HepG2 (cell line): ENCODE data around the gene CHL1. TPM values are rescaled to one million over a fixed set of nuclear protein-coding genes. Genes with fewer than 3 reads are reported as not detected.

ENCODE experiments used
- ATAC-seq: fragments of 200-7000 bp; cut with Tn5 transposase; 3 replicates; pipeline ENCODE4 v1.9.1; 2020; ENCODE audit warnings: mild to moderate bottlenecking, moderate library complexity
- BruUV-seq: library from RNA; stranded (reverse); fragments of 400-500 nt; replicated peaks from 2 replicates; lab custom pipeline; 2021; lab: Mats Ljungman, UMichigan
- CTCF ChIA-PET: fragments of 300-600 bp; formaldehyde crosslinking; extraction: SDS; loops from one replicate; lab custom pipeline; 2021; ENCODE audit warnings: low total read pairs, inconsistent platforms, low intra/inter-chr PET ratio; lab: Yijun Ruan, JAX
- POLR2A ChIA-PET: fragments of 350-600 bp; sonication (Branson Sonifier 250); formaldehyde crosslinking; loops from one replicate; lab custom pipeline; 2020; ENCODE audit warnings: antibody characterized with exemption, inconsistent platforms; lab: Yijun Ruan, JAX
- DNase-seq: peaks from one replicate; pipeline ENCODE4 v3.0.0-alpha.2; 2015; ENCODE audit warnings: low spot score
- FAIRE-seq: peaks from 3 replicates; lab custom pipeline; 2011; peaks lifted over from hg19 to GRCh38; lab: Jason Lieb, UNC
- H2AFZ ChIP-seq: one replicate; pipeline ENCODE4 v1.6.1; 2011; ENCODE audit warnings: low read length, inconsistent platforms
- H3K27ac ChIP-seq: fragments of 300-600 bp; 3 replicates; pipeline ENCODE4 v1.8.0; 2011; ENCODE audit warnings: mixed run types, mild to moderate bottlenecking, mixed read lengths, low read length, inconsistent platforms; ENCODE audit not compliant: insufficient read depth; ENCODE audit errors: extremely low read length
- H3K27me3 ChIP-seq, 2 experiments: fragments of 200-600 bp in 1 of 2; 2 replicates in 1 of 2; 3 replicates in 1 of 2; pipeline versions ENCODE4 v1.6.0 to v1.8.0; 2011; ENCODE audit warnings: low read length in 2 of 2, mild to moderate bottlenecking in 2 of 2, moderate library complexity in 2 of 2, inconsistent platforms in 1 of 2; ENCODE audit not compliant: insufficient read depth in 2 of 2, control insufficient read depth in 1 of 2
- H3K36me3 ChIP-seq, 2 experiments: fragments of 200-600 bp in 1 of 2; replicated peaks in 1 of 2; 2 replicates in 1 of 2; 3 replicates in 1 of 2; pipeline versions ENCODE4 v1.5.1 to v1.8.0; 2011; ENCODE audit warnings: low read length in 2 of 2, inconsistent platforms in 1 of 2; ENCODE audit not compliant: insufficient read depth in 2 of 2, control insufficient read depth in 1 of 2
- H3K4me1 ChIP-seq: 2 replicates; pipeline ENCODE4 v1.5.1; 2012; ENCODE audit warnings: low read length, inconsistent platforms; ENCODE audit not compliant: insufficient read depth
- H3K4me2 ChIP-seq: 2 replicates; pipeline ENCODE4 v1.6.0; 2011; ENCODE audit warnings: low read depth, low read length, inconsistent platforms
- H3K4me3 ChIP-seq, 3 experiments: fragments of 200-600 bp in 1 of 3; sonication (generic), shearing (Covaris generic) in 1 of 3; replicated peaks in 1 of 3; 2 replicates each; pipeline ENCODE4 v1.5.1; 2011 to 2016; ENCODE audit warnings: low read length in 3 of 3, inconsistent platforms in 2 of 3, low read depth in 2 of 3, mild to moderate bottlenecking in 2 of 3, control low read depth in 1 of 3, mixed read lengths in 1 of 3; ENCODE audit not compliant: insufficient read depth in 1 of 3
- H3K79me2 ChIP-seq: one replicate; pipeline ENCODE4 v1.6.1; 2011; ENCODE audit warnings: low read length, inconsistent platforms; ENCODE audit not compliant: insufficient read depth
- H3K9ac ChIP-seq: 2 replicates; pipeline ENCODE4 v1.6.0; 2011; ENCODE audit warnings: mild to moderate bottlenecking, low read depth, low read length, inconsistent platforms; ENCODE audit not compliant: insufficient read depth
- H3K9me3 ChIP-seq: 2 replicates; pipeline ENCODE4 v1.5.1; 2012; ENCODE audit warnings: mild to moderate bottlenecking, low read length
- H4K20me1 ChIP-seq: 2 replicates; pipeline ENCODE4 v1.6.0; 2011; ENCODE audit warnings: inconsistent platforms, mild to moderate bottlenecking, low read length, moderate library complexity; ENCODE audit not compliant: insufficient read depth
- HMGXB4 ChIP-seq, 2 experiments: sonication (generic) in 1 of 2; formaldehyde crosslinking in 1 of 2; IDR thresholded peaks; 2 replicates each; pipeline versions ENCODE4 v1.4.0 to v1.6.1; 2018 to 2020; ENCODE audit warnings: missing genetic modification reagents in 2 of 2, borderline replicate concordance in 1 of 2, low read depth in 1 of 2, mild to moderate bottlenecking in 1 of 2, missing biosample characterization in 1 of 2
- RELA ChIP-seq: sonication (generic); formaldehyde crosslinking; IDR thresholded peaks from 2 replicates; pipeline ENCODE4 v1.4.0; 2020; ENCODE audit warnings: missing genetic modification reagents
- TARDBP ChIP-seq: sonication (generic); formaldehyde crosslinking; IDR thresholded peaks from 2 replicates; pipeline ENCODE4 v1.8.0; 2022; ENCODE audit warnings: mild to moderate bottlenecking, missing genetic modification reagents
- ZBTB20 ChIP-seq: sonication (generic); formaldehyde crosslinking; IDR thresholded peaks from 2 replicates; pipeline ENCODE4 v1.8.1; 2023; ENCODE audit warnings: missing genetic modification reagents, low read depth, mild to moderate bottlenecking, borderline replicate concordance
- ZFP82 ChIP-seq: sonication (generic); formaldehyde crosslinking; IDR thresholded peaks from 2 replicates; pipeline ENCODE4 v1.5.1; 2020; ENCODE audit warnings: mild to moderate bottlenecking, missing genetic modification reagents, borderline replicate concordance
- ZNF441 ChIP-seq: sonication (generic); formaldehyde crosslinking; IDR thresholded peaks from 2 replicates; pipeline ENCODE4 v1.7.0; 2021; ENCODE audit warnings: missing genetic modification reagents, borderline replicate concordance
- ZNF580 ChIP-seq: IDR thresholded peaks from 2 replicates; pipeline ENCODE4 v1.6.1; 2016; ENCODE audit warnings: low read depth, borderline replicate concordance
- ZNF704 ChIP-seq: sonication (generic); formaldehyde crosslinking; IDR thresholded peaks from 2 replicates; pipeline ENCODE4 v1.8.1; 2023; ENCODE audit warnings: mild to moderate bottlenecking, inconsistent platforms, moderate library complexity, missing genetic modification reagents, borderline replicate concordance
- WGBS: methylation state at CpG from one replicate; pipeline ENCODE4 v1.1.6; 2017; ENCODE audit warnings: low lambda C conversion rate; 5-methylcytosine and 5-hydroxymethylcytosine counted together
- in situ Hi-C: cut with HindIII; loops from 2 replicates; pipeline ENCODE4 v1.10.0; 2017; ENCODE audit warnings: low pct_unique_long_range_greater_than_20kb; ENCODE audit not compliant: extremely low pct_ligation_motif_present
- intact Hi-C: fragments of 100-400 bp; cut with micrococcal nuclease; formaldehyde crosslinking; loops from one replicate; pipeline ENCODE4 v1.10.0; 2022; ENCODE audit not compliant: unreplicated experiment
- polyA plus RNA-seq, 8 experiments: library from polyadenylated mRNA; depleted of rRNA in 3 of 8; stranded (reverse) in 7 of 8; unstranded in 1 of 8; fragments of >200 nt; fragmentation: Illumina TruSeq in 4 of 8; extraction: Trizol in 4 of 8; gene quantifications; 2 replicates each; pipeline versions ENCODE4 v1.2.1 to v1.2.3, GENCODE V29; 2011 to 2016; ENCODE audit warnings: low read depth in 4 of 8, missing spikeins in 1 of 8, mixed read lengths in 1 of 8; ENCODE audit not compliant: insufficient read depth in 1 of 8
- total RNA-seq, 5 experiments: library from RNA; depleted of rRNA; stranded (reverse); fragments of >200 nt; fragmentation: Illumina TruSeq; extraction: Trizol; gene quantifications; 2 replicates each; pipeline ENCODE4 v1.2.3, GENCODE V29; 2016; ENCODE audit warnings: low read depth in 1 of 5

Gene CHL1
- total and polyA plus RNA-seq, 2 of the 13 experiments (the other 11 are each of a cell fraction or from before 2014, with no cell fraction given) = not detected

DNA sequence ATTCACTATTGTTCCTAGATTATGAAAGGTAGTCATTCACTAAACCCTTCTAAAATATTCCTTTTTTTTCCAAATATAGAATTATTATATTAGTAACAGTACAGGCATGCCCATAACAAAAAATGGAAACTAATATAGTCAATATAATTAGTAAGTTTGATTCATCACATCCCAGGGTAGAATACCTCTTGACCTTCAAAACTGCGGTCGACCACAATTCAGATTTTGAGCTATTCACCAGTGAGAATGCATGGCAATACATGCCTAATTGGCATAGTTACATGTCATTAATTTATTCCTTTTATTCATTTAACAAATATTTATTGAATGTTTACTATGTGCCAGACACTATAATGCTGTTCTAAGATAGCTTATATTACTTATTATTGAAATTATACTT lies 98.0 kb downstream of the CHL1 start:
- no peak for FAIRE-seq
- no peaks in the 10 kb centered on the region for H3K4me1 ChIP-seq
- ChIA-PET CTCF (no interaction called here), POLR2A (no interaction called here)
- in situ Hi-C loops (no loop called here), intact Hi-C loops (no loop called here)
- no peaks in the 10 kb centered on the region for H3K27me3 ChIP-seq
- DNase-seq = no peak
- no peak overlapping the region for H3K4me2 ChIP-seq
- TF ChIP-seq HMGXB4 (CRISPR knock-in tag; IDR thresholded peaks at IDR 0.05; ENCODE audit: borderline replicate concordance in 1 of 2, low read depth in 1 of 2) = no peak
- no peak for TF ChIP-seq TARDBP
- no peak for TF ChIP-seq ZNF704
- no peak for TF ChIP-seq ZNF441
- TF ChIP-seq ZNF580 = no peak
- TF ChIP-seq ZBTB20 (CRISPR knock-in tag) = no peak
- TF ChIP-seq RELA (CRISPR knock-in tag) = no peak
- TF ChIP-seq ZFP82 = no peak
- no peaks in the 10 kb centered on the region for H3K36me3 ChIP-seq
- H3K9me3 ChIP-seq = no peaks in the 10 kb centered on the region
- H4K20me1 ChIP-seq = no peaks in the 10 kb centered on the region
- 5% methylated on average over 2 of the region's 2 CpGs for WGBS
- H3K27ac ChIP-seq = no peak overlapping the region
- no TSS peak for BruUV-seq
- H3K4me3 ChIP-seq = no peak overlapping the region
- no peak for ATAC-seq
- no peak overlapping the region for H2AFZ ChIP-seq
- no peaks in the 10 kb centered on the region for H3K79me2 ChIP-seq
- H3K9ac ChIP-seq = no peak overlapping the region
